LNCaP clone FGC (cell line): ENCODE data around the gene NOTUM.
A peak's percentile ranks its signal among the peaks of the same experiment; 100 is the strongest.

Experiments
- DNase-seq: peaks from one replicate; pipeline ENCODE4 v3.0.0-alpha.2; 2011; ENCODE audit warnings: low read depth
- H3K4me3 ChIP-seq: 2 replicates; pipeline ENCODE4 v1.5.1; 2011; ENCODE audit warnings: mild to moderate bottlenecking, low read depth, low read length, control low read depth
- CTCF ChIP-seq: IDR thresholded peaks from 2 replicates; pipeline ENCODE4 v1.5.1; 2012; ENCODE audit warnings: mild to moderate bottlenecking; ENCODE audit not compliant: control insufficient read depth, insufficient read depth; ENCODE audit errors: extremely low read depth

Gene NOTUM

GRCh38 chr17:81958633-81959342 is 2.2 kb downstream of the NOTUM start:
- no peak for DNase-seq
- TF ChIP-seq CTCF, result no peak
- peak overlapping the region; percentile 34 for H3K4me3 ChIP-seq

GRCh38 chr17:81957691-81958432 is 3.1 kb downstream of the NOTUM start:
- no peak for TF ChIP-seq CTCF

GRCh38 chr17:81956607-81957589 is 4.1 kb downstream of the NOTUM start:
- no peak overlapping the region for H3K4me3 ChIP-seq
- DNase-seq, result no peak
- no peak for TF ChIP-seq CTCF

More at GRCh38 chr17:81957691-81958432, 3.1 kb downstream of the NOTUM start:
- no peak for DNase-seq
- no peak overlapping the region for H3K4me3 ChIP-seq

GRCh38 chr17:81955756-81956544 is 5.0 kb downstream of the NOTUM start:
- H3K4me3 ChIP-seq, result no peak overlapping the region
- no peak for TF ChIP-seq CTCF
- no peak for DNase-seq

- TF ChIP-seq CTCF, result no peak
- H3K4me3 ChIP-seq, result no peak overlapping the region
- DNase-seq, result no peak
These were observed 5.8 kb downstream of the NOTUM start for GRCh38 chr17:81955058-81955681.
